GM18505 (cell line): ENCODE results near the gene ACKR1.

Source experiments
- ATAC-seq: cut with Tn5 transposase; IDR thresholded peaks from one replicate; pipeline ENCODE4 v1.9.1; 2021; ENCODE audit not compliant: unreplicated experiment
- POLR2A ChIP-seq: IDR thresholded peaks from 4 replicates; pipeline ENCODE4 v1.6.1; 2011; ENCODE audit warnings: borderline replicate concordance; ENCODE audit not compliant: insufficient read depth, insufficient read length; ENCODE audit errors: extremely low read depth

The ACKR1 gene

DNA sequence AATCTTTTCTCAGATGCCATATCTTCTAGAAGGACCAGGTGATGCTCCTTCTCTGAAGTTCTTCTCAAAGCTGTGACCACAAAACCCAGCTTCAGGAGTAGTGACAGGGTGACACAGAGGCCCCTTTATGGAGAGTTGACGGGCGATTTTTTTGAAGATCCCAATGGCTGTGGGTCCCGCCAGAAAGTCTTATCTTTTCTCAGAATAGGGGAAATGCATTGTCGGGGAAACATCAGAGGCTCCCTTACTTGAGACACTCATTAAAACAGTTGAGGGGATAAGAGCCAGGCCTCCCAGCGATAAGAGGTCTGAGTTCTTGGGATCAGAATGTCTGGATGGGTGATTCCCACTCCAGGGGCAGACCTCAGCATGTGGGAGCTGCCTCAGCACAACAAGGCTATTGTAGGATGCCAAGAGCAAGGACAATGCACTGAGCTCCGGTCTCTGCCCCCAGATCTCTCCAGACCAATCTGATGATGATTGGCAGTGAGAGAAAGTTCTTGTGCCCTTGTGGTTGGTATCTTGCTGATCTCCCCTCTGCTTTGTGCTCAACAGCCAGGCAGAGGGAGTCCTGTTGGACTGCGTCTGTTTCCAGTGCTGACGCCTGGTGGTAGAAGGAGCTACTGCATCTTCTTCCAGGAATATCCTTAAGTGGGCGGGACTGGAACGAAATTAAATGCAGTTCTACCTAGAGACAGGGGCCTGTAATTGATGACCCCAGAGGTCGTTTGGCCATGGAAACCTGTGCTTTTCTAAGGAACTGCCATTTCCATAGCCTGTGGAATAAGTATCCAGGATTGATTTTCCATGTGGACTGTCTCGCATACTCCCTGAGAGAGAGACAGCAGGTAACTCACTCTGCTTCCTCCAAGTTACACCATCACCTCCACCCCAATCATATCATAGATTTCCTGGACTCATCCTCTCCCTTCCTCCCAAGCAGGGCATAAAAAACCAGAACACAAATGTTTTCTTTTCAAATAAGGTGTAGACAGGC, 6.8 kb upstream of the ACKR1 start:
- TF ChIP-seq POLR2A: no peak
- ATAC-seq: no peak

DNA sequence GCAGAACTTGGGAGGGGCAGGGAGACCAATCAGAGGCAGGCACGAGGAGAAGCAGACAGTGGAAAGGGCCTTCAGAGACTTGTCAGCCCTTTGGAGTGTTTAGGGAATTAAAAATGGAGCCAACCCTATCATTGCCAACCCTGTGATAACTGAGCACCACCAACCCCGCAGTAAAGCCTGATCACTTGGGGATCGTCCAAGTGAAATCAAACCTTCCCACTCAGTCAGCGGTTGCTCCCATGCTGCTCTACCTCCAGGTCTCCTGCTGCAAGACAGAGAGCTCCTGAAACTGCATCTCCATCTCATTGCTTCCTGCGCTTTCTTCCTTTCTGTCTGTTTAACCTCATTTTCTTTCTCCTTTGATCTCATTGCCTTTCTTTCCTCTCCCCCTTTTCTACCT, 4.8 kb upstream of the ACKR1 start:
- TF ChIP-seq POLR2A: no peak
- ATAC-seq: no peak

DNA sequence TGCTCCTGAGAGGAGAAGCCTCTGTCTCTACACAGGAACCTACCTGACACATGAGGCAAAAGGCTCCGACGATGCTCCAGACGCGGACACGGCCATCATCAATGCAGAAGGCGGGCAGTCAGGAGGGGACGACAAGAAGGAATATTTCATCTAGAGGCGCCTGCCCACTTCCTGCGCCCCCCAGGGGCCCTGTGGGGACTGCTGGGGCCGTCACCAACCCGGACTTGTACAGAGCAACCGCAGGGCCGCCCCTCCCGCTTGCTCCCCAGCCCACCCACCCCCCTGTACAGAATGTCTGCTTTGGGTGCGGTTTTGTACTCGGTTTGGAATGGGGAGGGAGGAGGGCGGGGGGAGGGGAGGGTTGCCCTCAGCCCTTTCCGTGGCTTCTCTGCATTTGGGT, 3.9 kb upstream of the ACKR1 start:
- no peak for ATAC-seq
- no peak for TF ChIP-seq POLR2A

DNA sequence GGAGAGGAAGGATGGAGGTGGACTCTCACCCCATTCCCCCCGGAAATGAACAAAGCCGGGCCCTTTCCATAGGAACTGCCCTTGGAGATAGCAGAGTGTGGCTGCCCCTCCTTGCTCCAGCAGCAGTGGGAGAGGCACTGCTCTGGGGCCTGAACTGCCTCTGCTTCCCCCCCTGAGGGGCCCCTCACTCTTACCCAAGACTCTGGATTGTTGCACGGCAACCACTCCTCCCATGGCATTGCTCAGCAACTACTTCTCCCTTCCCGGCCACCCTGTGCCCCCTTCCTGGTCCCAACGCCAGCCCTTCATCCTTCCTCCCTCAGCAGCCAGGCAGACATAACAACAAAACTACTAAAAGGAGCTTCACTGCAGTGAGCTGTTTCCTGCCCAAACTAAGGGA, 3.0 kb upstream of the ACKR1 start:
- no peak for TF ChIP-seq POLR2A
- no peak for ATAC-seq

DNA sequence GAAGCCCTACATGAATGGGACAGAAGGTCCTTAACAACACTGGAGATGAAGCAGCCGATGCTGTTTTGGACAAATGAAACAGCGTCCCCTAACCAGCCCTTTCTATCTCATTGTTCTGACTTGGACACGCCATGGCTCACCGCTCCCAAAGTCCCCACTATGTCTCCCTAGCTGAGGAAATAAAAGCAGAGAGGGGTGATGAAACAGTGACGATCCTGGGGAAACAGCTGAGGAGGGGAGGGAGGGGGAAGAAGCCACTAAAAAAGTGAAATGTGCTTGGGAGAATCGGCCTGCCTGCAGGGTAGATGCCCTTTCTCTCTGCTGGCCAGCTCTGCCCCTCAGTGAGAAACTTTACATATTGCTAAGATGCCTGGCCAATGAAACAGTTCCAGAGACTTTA, 1.1 kb upstream of the ACKR1 start:
- no peak for ATAC-seq
- no peak for TF ChIP-seq POLR2A

DNA sequence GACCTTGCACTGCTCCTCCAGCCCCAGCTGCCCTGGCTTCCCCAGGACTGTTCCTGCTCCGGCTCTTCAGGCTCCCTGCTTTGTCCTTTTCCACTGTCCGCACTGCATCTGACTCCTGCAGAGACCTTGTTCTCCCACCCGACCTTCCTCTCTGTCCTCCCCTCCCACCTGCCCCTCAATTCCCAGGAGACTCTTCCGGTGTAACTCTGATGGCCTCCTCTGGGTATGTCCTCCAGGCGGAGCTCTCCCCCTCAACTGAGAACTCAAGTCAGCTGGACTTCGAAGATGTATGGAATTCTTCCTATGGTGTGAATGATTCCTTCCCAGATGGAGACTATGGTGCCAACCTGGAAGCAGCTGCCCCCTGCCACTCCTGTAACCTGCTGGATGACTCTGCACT, 550 bp downstream of the ACKR1 start:
- no peak for TF ChIP-seq POLR2A
- ATAC-seq: no peak

DNA sequence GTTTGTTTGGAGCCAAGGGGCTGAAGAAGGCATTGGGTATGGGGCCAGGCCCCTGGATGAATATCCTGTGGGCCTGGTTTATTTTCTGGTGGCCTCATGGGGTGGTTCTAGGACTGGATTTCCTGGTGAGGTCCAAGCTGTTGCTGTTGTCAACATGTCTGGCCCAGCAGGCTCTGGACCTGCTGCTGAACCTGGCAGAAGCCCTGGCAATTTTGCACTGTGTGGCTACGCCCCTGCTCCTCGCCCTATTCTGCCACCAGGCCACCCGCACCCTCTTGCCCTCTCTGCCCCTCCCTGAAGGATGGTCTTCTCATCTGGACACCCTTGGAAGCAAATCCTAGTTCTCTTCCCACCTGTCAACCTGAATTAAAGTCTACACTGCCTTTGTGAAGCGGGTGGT, 1.4 kb downstream of the ACKR1 start:
- no peak for TF ChIP-seq POLR2A
- ATAC-seq: no peak

DNA sequence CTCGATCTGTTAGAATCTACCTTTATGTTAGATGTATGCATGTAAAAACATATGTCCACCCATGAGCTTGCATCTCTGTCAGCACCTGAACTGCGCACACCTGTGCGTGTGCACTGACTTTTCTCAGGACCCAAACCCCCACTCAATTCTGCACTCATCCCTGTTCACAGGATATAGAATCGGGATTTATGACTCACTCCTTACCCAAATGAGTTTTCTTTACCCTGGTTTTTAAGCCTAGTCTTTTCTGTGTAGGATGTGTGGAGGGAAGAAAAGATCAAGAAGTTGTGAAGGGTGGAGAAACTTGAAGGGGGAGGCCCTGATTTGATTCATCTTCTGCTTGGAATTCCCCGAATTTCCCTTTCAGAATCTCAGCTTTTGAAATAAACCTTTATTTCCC, 2.4 kb downstream of the ACKR1 start:
- TF ChIP-seq POLR2A: no peak
- no peak for ATAC-seq

DNA sequence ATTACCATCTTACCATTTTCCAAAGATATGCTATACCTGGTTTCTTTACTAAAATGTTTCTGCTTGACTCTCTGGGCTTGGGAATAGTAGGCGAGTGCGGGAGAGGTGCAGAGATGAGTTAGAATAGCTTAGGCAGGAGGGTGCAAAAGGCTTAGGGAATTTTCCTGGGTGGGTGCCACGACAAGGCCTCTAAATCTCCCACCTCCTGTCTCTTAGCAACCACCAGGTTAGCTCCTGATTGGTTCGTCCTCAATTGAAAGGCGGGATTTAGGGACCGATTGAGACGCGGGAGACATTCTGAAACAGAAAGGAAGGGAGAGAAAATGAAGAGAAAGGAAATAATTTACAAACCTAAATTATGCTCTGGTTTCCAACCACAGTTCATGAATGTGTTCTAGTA, 3.1 kb downstream of the ACKR1 start:
- no peak for TF ChIP-seq POLR2A
- ATAC-seq: no peak

DNA sequence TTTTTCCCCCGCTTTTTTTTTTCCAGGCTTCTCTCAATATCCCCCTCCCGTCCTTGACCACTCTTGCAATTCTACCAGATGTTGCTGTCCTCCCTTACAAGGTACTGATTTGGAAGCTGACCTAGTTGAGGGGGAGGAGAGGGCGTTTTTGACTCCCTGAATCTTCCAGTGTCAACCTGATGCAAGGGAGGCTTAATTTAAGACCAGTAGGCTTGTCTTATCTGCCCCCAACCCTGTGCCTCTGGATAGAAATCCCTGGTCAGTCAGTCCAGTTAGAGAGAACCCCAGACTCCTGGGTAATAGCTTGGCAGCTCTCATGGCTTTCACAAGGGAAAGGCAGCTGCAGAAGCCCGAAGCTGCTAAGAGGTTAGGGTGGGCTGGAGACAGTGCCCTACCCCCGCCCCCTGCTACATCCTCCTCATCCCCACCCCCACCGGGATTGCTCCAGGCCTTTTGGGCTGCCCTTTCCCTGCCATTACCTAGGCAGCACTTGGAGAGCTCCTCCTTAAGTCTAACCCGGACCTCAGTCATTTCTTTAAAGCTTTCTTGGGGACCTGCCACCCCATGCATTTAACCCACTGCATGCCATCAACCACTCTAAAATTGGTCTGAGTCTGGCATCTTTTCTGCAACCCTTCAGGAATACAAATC, 3.6 kb downstream of the ACKR1 start:
- no peak for ATAC-seq
- no peak for TF ChIP-seq POLR2A

DNA sequence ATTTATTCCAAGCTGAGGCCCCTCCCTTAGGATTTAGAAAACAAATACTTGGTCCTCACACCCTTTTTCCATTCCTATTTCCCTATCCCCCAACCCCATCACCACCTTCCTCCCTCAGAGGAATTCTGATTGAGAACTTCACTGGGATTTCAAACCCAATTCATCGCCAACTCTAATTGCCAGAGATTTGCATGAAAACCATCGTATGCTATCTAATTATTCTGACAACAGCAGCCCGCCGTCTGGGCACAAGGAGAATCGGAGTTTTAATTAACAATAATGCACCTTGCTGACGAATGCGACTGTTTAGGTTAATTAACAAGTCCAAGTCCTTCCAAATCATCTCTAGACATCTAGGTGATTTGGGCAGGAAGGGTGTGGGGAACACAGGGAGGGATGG, 4.4 kb downstream of the ACKR1 start:
- TF ChIP-seq POLR2A: no peak
- ATAC-seq: no peak

DNA sequence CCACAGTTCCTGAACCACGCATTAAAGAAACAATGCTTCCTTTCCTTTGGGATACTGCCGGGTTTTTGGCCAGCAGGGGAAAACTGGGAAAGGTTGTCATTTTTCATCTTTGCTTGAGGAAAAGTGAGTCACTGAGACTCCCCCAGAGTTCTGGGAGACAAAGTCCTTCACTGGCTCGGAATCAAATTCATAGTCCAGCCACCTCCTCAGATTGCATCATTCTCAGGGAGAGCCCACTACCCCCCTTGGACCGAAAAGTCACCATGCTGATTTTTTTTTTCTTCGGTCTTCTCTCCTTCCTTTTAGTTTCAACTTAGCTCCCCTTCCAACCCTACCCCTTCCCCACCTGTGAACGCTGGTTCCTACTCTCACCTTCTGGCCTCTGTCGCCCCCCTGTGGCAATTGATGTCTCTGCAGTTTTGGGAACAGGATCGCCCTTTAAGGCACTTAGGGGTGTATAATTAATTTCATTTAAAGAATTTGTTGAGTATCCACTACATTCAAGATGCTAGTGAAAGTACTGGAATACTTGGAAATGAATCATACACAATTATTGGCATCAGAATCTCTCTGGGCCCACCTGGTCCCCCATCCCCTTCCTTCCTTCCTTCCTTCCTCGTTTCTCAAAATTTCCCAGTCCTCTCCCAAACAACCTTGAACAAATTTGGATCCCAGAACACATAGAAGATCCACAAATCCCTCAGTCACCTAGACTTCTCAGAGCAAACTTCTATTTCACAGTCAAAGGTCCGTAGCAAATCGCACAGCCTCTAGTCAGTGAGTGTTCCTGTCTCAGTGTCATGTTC, 6.9 kb downstream of the ACKR1 start:
- no peak for TF ChIP-seq POLR2A
- no peak for ATAC-seq

DNA sequence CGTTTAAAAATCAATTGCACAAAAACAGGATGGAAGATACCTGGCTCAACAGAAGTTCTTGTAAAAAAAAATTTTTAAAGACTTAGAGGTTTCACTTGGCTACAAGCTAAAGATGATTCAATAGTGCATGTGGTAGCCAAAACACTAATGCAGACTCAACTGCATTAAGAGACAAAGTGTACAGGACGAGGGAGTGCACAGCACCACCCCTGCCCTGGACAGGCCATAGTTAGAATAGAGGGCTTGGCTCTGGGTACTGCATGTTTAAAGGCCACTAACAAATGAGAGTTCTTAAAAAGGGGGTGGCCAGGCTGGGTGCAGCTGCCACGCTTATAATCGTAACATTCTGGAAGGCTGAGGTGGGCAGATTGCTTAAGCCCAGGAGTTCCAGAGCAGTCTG, 7.9 kb downstream of the ACKR1 start:
- no peak for TF ChIP-seq POLR2A
- no peak for ATAC-seq

DNA sequence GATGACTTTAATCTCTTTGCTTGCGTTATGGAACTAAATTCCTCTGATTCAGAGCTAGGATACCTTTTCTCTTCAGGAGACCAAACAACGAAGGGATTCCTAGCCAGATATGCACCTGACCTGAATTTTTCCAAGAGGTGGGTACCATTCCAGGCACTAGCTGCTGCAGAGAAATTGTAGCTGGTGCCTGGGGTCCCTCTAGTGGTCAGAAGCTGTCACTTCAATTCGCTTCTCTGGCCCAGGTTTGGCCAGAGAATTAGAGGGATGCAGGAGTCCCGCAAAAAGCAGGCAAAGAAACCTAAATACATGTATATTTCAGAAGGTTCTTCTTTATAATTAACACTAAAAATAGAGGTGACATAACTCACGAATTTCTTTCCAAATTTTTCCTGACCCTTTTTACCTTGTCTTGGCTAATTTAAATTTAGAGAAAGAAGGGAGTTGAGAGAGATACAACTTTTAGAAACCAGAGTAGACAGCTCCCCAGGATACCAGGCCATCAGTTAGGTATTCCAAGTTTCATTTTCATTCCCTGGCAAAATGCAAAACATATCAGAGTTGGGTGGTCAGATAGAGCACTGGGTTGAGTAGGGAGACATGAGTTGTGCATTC, 9.6 kb downstream of the ACKR1 start:
- no peak for ATAC-seq
- TF ChIP-seq POLR2A: no peak
